BE2C (cell line): Measurements from ENCODE around the gene AHI1.

Source experiments
- DNase-seq: peaks from one replicate; pipeline ENCODE4 v3.0.0-alpha.2; 2020
- H3K27me3 ChIP-seq: fragments of 250-450 bp; sonication (Bioruptor Pico); 2 replicates; pipeline ENCODE4 v1.5.1; 2020; ENCODE audit warnings: mild to moderate bottlenecking
- H3K36me3 ChIP-seq: fragments of 250-450 bp; sonication (Bioruptor Pico); 2 replicates; pipeline ENCODE4 v1.5.1; 2020; ENCODE audit warnings: mild to moderate bottlenecking
- H3K4me1 ChIP-seq: fragments of 250-450 bp; sonication (Bioruptor Pico); 2 replicates; pipeline ENCODE4 v1.5.1; 2020
- H3K4me3 ChIP-seq: 2 replicates; pipeline ENCODE4 v1.5.1; 2011; ENCODE audit warnings: low read depth, low read length
- H3K9me3 ChIP-seq: fragments of 250-450 bp; sonication (Bioruptor Pico); 2 replicates; pipeline ENCODE4 v1.5.1; 2020
- CTCF ChIP-seq: IDR thresholded peaks from 2 replicates; pipeline ENCODE4 v1.5.1; 2012; ENCODE audit warnings: mild to moderate bottlenecking, low read depth, low read length

AHI1 gene

DNA sequence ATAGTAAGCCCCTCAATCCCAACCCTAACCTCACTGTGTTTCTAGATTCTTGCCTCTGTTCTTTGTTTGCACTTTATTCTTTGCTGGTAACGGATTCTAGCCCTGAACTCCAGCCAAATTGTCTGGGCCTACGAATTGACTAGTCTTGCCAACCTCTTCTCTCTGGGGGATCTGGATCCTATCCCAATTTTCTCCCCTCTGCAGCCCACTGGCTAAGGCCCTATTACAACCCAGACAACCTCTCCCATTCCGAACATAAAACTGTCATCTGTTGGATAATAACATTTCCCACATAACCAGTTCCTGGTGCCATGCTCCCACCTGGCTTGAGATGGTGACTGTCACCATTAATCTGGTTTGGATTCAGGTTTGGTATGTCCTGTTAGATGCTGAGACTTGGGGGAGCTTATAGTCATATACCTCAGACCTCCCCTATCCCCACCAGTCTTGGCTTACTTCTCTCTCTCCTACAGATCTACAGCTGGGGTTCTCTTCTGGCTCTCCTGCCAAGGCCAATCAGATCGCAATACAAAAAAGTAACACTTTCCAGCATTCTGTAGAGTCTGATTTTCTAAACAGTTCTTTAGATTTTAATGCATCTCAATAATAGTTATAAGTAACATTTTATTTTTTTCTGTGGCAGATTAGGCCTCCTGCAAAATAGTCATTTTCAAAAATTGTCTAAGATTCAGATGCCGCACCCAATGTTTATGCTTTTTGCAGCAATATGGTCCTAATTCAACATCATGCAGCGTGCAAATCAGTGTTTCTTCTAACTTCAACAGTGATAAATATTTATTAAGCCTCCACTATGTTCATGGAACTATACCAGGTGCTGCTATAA is 29.8 kb upstream of the AHI1 start:
- Histone ChIP-seq H3K27me3 (no peaks in the 10 kb centered on the region), H3K9me3 (no peaks in the 10 kb centered on the region), H3K4me3 (no peak overlapping the region), H3K36me3 (no peaks in the 10 kb centered on the region), H3K4me1 (no peaks in the 10 kb centered on the region)
- no peak for TF ChIP-seq CTCF
- no peak for DNase-seq

GRCh38 chr6:135525594-135525993 is 28.1 kb upstream of the AHI1 start:
- Histone ChIP-seq H3K4me1 (no peaks in the 10 kb centered on the region), H3K36me3 (no peaks in the 10 kb centered on the region), H3K27me3 (no peaks in the 10 kb centered on the region), H3K9me3 (no peaks in the 10 kb centered on the region), H3K4me3 (no peak overlapping the region)
- no peak for DNase-seq
- TF ChIP-seq CTCF = no peak

- Histone ChIP-seq H3K27me3 (no peaks in the 10 kb centered on the region), H3K4me1 (no peaks in the 10 kb centered on the region), H3K36me3 (no peaks in the 10 kb centered on the region), H3K4me3 (no peak overlapping the region), H3K9me3 (no peaks in the 10 kb centered on the region)
- DNase-seq = no peak
- no peak for TF ChIP-seq CTCF
Observed at GRCh38 chr6:135522965-135523692, 25.6 kb upstream of the AHI1 start.

- TF ChIP-seq CTCF = no peak
- no peaks in the 10 kb centered on the region for H3K27me3 ChIP-seq
- H3K36me3 ChIP-seq = no peaks in the 10 kb centered on the region
- DNase-seq = no peak
- H3K4me1 ChIP-seq = no peaks in the 10 kb centered on the region
- no peak overlapping the region for H3K4me3 ChIP-seq
- H3K9me3 ChIP-seq = no peaks in the 10 kb centered on the region
Observed at GRCh38 chr6:135521431-135521830, 23.9 kb upstream of the AHI1 start.

- no peaks in the 10 kb centered on the region for H3K27me3 ChIP-seq
- H3K4me1 ChIP-seq = peaks cover 2% of the 10 kb centered on the region; the same call in 1 of the 2 replicates
- TF ChIP-seq CTCF = no peak
- no peak overlapping the region for H3K4me3 ChIP-seq
- H3K9me3 ChIP-seq = no peaks in the 10 kb centered on the region
- H3K36me3 ChIP-seq = no peaks in the 10 kb centered on the region
- DNase-seq = no peak
Observed at GRCh38 chr6:135520781-135521180, 23.2 kb upstream of the AHI1 start.

- no peak for DNase-seq
- Histone ChIP-seq H3K4me3 (no peak overlapping the region), H3K9me3 (no peaks in the 10 kb centered on the region), H3K36me3 (no peaks in the 10 kb centered on the region), H3K27me3 (no peaks in the 10 kb centered on the region), H3K4me1 (peaks cover 3% of the 10 kb centered on the region; the same call in 1 of the 2 replicates)
- no peak for TF ChIP-seq CTCF
Observed at GRCh38 chr6:135519348-135519747, 21.8 kb upstream of the AHI1 start.
